Suprapubic skin (tissue), 4 donors: ENCODE results near the gene AFF2. TPM values are rescaled to one million over a fixed set of nuclear protein-coding genes. Genes with fewer than 3 reads are reported as not detected.

Experiments
- DNase-seq, 2 donors: peaks; one replicate each; pipeline ENCODE4 v3.0.0-alpha.2; 2019; ENCODE audit warnings: low spot score in 2 of 2
- H3K27ac ChIP-seq: fragments of 200-600 bp; sonication (generic); one replicate; pipeline ENCODE4 v1.5.1; 2019
- H3K27me3 ChIP-seq: fragments of 200-600 bp; sonication (generic); one replicate; pipeline ENCODE4 v1.5.1; 2019
- H3K36me3 ChIP-seq: fragments of 200-600 bp; sonication (generic); one replicate; pipeline ENCODE4 v1.5.1; 2019
- H3K4me1 ChIP-seq: fragments of 200-600 bp; sonication (generic); one replicate; pipeline ENCODE4 v1.5.1; 2019
- H3K4me3 ChIP-seq: fragments of 200-600 bp; sonication (generic); one replicate; pipeline ENCODE4 v1.5.1; 2019; ENCODE audit warnings: mild to moderate bottlenecking
- H3K9me3 ChIP-seq: fragments of 200-600 bp; sonication (generic); one replicate; pipeline ENCODE4 v1.5.1; 2019
- CTCF ChIP-seq, 2 donors: fragments of 200-600 bp in 1 of 2; fragments of 450-650 bp in 1 of 2; sonication (generic) in 1 of 2; IDR thresholded peaks; one replicate each; pipeline ENCODE4 v1.5.1; 2016 to 2019; ENCODE audit warnings: antibody characterized with exemption in 2 of 2, mild to moderate bottlenecking in 1 of 2, moderate library complexity in 1 of 2
- EP300 ChIP-seq: sonication (generic); formaldehyde crosslinking; IDR thresholded peaks from one replicate; pipeline ENCODE4 v1.6.1; 2017; ENCODE audit warnings: antibody characterized with exemption
- POLR2A ChIP-seq, 2 donors: fragments of 450-650 bp; IDR thresholded peaks; one replicate each; pipeline ENCODE4 v1.6.1; 2017; ENCODE audit warnings: antibody characterized with exemption in 2 of 2, mild to moderate bottlenecking in 2 of 2, moderate library complexity in 2 of 2
- POLR2AphosphoS5 ChIP-seq, 3 donors: sonication (generic); formaldehyde crosslinking; IDR thresholded peaks; one replicate each; pipeline ENCODE4 v1.6.1; 2017; ENCODE audit warnings: antibody characterized with exemption in 3 of 3
- WGBS: methylation state at CpG from one replicate; pipeline ENCODE4 v1.1.5; 2018; 5-methylcytosine and 5-hydroxymethylcytosine counted together
- total RNA-seq, 4 donors: library from RNA; depleted of rRNA; stranded (reverse); fragments of >200 nt; gene quantifications; one replicate each; pipeline ENCODE4 v1.1.0, GENCODE V29; 2016

AFF2 gene
- total RNA-seq, 4 donors from 2014 or later: 0.72 to 3.0 (median 1.6) TPM

GRCh38 chrX:148577741-148578140 is 77.3 kb downstream of the AFF2 start:
- H3K27ac ChIP-seq: no peak overlapping the region
- no peaks in the 10 kb centered on the region for H3K9me3 ChIP-seq
- no peaks in the 10 kb centered on the region for H3K4me1 ChIP-seq
- H3K36me3 ChIP-seq: no peaks in the 10 kb centered on the region
- no peaks in the 10 kb centered on the region for H3K27me3 ChIP-seq
- 57% methylated on average over 3 of the region's 3 CpGs for WGBS
- H3K4me3 ChIP-seq: no peak overlapping the region
- DNase-seq: no peak
- TF ChIP-seq POLR2A (IDR thresholded peaks at IDR 0.05) (no peak), CTCF (IDR thresholded peaks at IDR 0.05) (no peak), EP300 (no peak), POLR2AphosphoS5 (IDR thresholded peaks at IDR 0.05) (no peak)

GRCh38 chrX:148580016-148580415 is 79.6 kb downstream of the AFF2 start:
- TF ChIP-seq POLR2A (IDR thresholded peaks at IDR 0.05) (no peak), POLR2AphosphoS5 (IDR thresholded peaks at IDR 0.05) (no peak), CTCF (IDR thresholded peaks at IDR 0.05) (no peak), EP300 (no peak)
- H3K4me3 ChIP-seq: no peak overlapping the region
- no peaks in the 10 kb centered on the region for H3K27me3 ChIP-seq
- H3K27ac ChIP-seq: no peak overlapping the region
- H3K9me3 ChIP-seq: no peaks in the 10 kb centered on the region
- 0% methylated on average over 1 of the region's 1 CpG for WGBS
- H3K36me3 ChIP-seq: no peaks in the 10 kb centered on the region
- DNase-seq: no peak
- H3K4me1 ChIP-seq: no peaks in the 10 kb centered on the region

- Histone ChIP-seq H3K36me3 (no peaks in the 10 kb centered on the region), H3K4me1 (no peaks in the 10 kb centered on the region), H3K27ac (no peak overlapping the region), H3K9me3 (no peaks in the 10 kb centered on the region), H3K4me3 (no peak overlapping the region), H3K27me3 (no peaks in the 10 kb centered on the region)
- no peak for TF ChIP-seq EP300
- TF ChIP-seq CTCF (IDR thresholded peaks at IDR 0.05): no peak
- no peak for TF ChIP-seq POLR2AphosphoS5 (IDR thresholded peaks at IDR 0.05)
- no peak for TF ChIP-seq POLR2A (IDR thresholded peaks at IDR 0.05)
- DNase-seq: no peak
Measured at GRCh38 chrX:148582353-148582752, 81.9 kb downstream of the AFF2 start.

GRCh38 chrX:148588649-148589310 is 88.4 kb downstream of the AFF2 start:
- 85% methylated on average over 6 of the region's 6 CpGs for WGBS
- no peak for DNase-seq
- Histone ChIP-seq H3K4me1 (no peaks in the 10 kb centered on the region), H3K27me3 (no peaks in the 10 kb centered on the region), H3K36me3 (no peaks in the 10 kb centered on the region), H3K4me3 (no peak overlapping the region), H3K27ac (no peak overlapping the region), H3K9me3 (no peaks in the 10 kb centered on the region)
- TF ChIP-seq POLR2A (IDR thresholded peaks at IDR 0.05): no peak
- TF ChIP-seq EP300: no peak
- TF ChIP-seq POLR2AphosphoS5 (IDR thresholded peaks at IDR 0.05): no peak
- no peak for TF ChIP-seq CTCF (IDR thresholded peaks at IDR 0.05)

DNA sequence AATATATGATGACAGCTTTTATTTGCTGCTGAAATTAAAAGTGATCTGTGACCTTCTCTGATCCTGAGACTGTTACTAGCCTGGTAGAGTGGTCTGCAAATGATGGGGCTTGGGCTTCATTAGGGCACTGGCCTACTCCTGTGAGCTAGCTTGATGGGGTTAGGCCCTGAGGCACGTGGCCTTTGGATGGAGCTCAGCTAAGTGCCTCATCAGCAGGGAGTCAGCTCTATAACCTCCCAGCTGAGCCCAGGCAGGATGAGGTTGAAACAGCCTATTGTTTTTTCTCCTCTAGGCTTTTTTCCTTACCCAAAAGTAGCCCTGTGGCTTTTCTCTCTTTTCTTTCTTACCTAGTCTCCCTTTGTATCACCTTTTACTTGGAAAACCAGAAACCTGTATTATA is 92.2 kb downstream of the AFF2 start:
- no peak for DNase-seq
- Histone ChIP-seq H3K27me3 (no peaks in the 10 kb centered on the region), H3K4me3 (no peak overlapping the region), H3K27ac (no peak overlapping the region), H3K36me3 (no peaks in the 10 kb centered on the region), H3K4me1 (no peaks in the 10 kb centered on the region), H3K9me3 (no peaks in the 10 kb centered on the region)
- 29% methylated on average over 1 of the region's 1 CpG for WGBS
- TF ChIP-seq CTCF (IDR thresholded peaks at IDR 0.05): no peak
- TF ChIP-seq EP300: no peak
- TF ChIP-seq POLR2AphosphoS5 (IDR thresholded peaks at IDR 0.05): no peak
- TF ChIP-seq POLR2A (IDR thresholded peaks at IDR 0.05): no peak
